Measurements from ENCODE around the gene CMTM3. TPM values are rescaled to one million over a fixed set of nuclear protein-coding genes. Genes with fewer than 3 reads are reported as not detected.

CMTM3 gene
- total and polyA plus RNA-seq, 9 of the 15 experiments (the other 6 are each of a cell fraction or from before 2014, with no cell fraction given) = 4.6 to 33.4 (median 17.5) TPM

DNA sequence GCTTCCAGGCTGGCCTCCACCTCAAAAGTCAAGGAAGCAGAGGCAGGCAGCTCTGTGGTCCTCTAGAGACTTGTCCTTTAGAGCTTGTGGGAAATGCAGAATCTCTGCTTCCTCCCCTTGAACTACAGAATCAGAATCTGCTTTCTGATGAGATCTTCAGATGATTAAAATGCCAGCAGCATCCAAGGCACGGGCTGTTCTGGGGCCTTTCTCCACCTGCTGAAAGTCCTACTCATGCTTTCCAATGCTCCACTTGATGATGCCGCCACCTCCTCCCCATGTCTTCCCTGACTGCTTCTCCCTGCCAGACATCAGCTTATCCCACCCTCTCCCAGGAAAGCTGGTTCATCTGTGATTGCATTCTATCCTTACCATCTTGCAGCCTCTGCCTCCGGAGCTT lies 33.3 kb downstream of the CMTM3 start (continued):
- TF ChIP-seq, protein P1, sequence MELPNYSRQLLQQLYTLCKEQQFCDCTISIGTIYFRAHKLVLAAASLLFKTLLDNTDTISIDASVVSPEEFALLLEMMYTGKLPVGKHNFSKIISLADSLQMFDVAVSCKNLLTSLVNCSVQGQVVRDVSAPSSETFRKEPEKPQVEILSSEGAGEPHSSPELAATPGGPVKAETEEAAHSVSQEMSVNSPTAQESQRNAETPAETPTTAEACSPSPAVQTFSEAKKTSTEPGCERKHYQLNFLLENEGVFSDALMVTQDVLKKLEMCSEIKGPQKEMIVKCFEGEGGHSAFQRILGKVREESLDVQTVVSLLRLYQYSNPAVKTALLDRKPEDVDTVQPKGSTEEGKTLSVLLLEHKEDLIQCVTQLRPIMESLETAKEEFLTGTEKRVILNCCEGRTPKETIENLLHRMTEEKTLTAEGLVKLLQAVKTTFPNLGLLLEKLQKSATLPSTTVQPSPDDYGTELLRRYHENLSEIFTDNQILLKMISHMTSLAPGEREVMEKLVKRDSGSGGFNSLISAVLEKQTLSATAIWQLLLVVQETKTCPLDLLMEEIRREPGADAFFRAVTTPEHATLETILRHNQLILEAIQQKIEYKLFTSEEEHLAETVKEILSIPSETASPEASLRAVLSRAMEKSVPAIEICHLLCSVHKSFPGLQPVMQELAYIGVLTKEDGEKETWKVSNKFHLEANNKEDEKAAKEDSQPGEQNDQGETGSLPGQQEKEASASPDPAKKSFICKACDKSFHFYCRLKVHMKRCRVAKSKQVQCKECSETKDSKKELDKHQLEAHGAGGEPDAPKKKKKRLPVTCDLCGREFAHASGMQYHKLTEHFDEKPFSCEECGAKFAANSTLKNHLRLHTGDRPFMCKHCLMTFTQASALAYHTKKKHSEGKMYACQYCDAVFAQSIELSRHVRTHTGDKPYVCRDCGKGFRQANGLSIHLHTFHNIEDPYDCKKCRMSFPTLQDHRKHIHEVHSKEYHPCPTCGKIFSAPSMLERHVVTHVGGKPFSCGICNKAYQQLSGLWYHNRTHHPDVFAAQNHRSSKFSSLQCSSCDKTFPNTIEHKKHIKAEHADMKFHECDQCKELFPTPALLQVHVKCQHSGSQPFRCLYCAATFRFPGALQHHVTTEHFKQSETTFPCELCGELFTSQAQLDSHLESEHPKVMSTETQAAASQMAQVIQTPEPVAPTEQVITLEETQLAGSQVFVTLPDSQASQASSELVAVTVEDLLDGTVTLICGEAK (IDR thresholded peaks at IDR 0.05) = no peak
- TF ChIP-seq, protein P1 (CRISPR knock-in tag; IDR thresholded peaks at IDR 0.05) = no peak
- no peak for TF ChIP-seq L3MBTL2 (IDR thresholded peaks at IDR 0.05)
- no peak for TF ChIP-seq PHB2 (IDR thresholded peaks at IDR 0.05; ENCODE audit: low read depth)
- TF ChIP-seq MECOM (CRISPR knock-in tag; IDR thresholded peaks at IDR 0.05) = no peak
- TF ChIP-seq ZNF584 (CRISPR knock-in tag; IDR thresholded peaks at IDR 0.05; ENCODE audit: low read depth) = no peak
- TF ChIP-seq ELF1 (tag; IDR thresholded peaks at IDR 0.05) = no peak
- TF ChIP-seq CBFB (CRISPR knock-in tag; IDR thresholded peaks at IDR 0.05) = no peak
- no peak for TF ChIP-seq SMARCB1 (IDR thresholded peaks at IDR 0.05; ENCODE audit: insufficient read length, low read depth)
- no peak for TF ChIP-seq PML (IDR thresholded peaks at IDR 0.05; ENCODE audit: low read length)
- no peak for TF ChIP-seq ZNF175 (CRISPR knock-in tag; IDR thresholded peaks at IDR 0.05; ENCODE audit: low read depth)
